Kidney epithelial cell (primary cell): ENCODE measurements around the gene BBX. TPM values are rescaled to one million over a fixed set of nuclear protein-coding genes. Genes with fewer than 3 reads are reported as not detected.

Experiments used
- DNase-seq: peaks from one replicate; pipeline ENCODE4 v3.0.0-alpha.2; 2010; ENCODE audit warnings: low read depth
- H3K27me3 ChIP-seq: 2 replicates; pipeline ENCODE4 v1.6.0; 2011; ENCODE audit warnings: low read length; ENCODE audit not compliant: control insufficient read depth, insufficient read depth
- H3K36me3 ChIP-seq: 2 replicates; pipeline ENCODE4 v1.5.1; 2011; ENCODE audit warnings: low read length; ENCODE audit not compliant: control insufficient read depth, insufficient read depth
- H3K4me3 ChIP-seq: 2 replicates; pipeline ENCODE4 v1.5.1; 2011; ENCODE audit warnings: low read depth, mild to moderate bottlenecking, control low read depth, low read length
- total RNA-seq: library from RNA; depleted of rRNA; stranded (reverse); fragments of >200 nt; gene quantifications from 2 replicates; pipeline ENCODE4 v1.2.3, GENCODE V29; 2015
- TF ChIP-seq, protein P1 (sequence below): IDR thresholded peaks from 2 replicates; pipeline ENCODE4 v1.5.1; 2011; ENCODE audit warnings: mild to moderate bottlenecking, moderate library complexity, low read length, control low read depth, inconsistent platforms; ENCODE audit not compliant: insufficient read depth, poor library complexity, severe bottlenecking

The BBX gene
- total RNA-seq, 1 donor from 2014 or later: 50.7 TPM

DNA sequence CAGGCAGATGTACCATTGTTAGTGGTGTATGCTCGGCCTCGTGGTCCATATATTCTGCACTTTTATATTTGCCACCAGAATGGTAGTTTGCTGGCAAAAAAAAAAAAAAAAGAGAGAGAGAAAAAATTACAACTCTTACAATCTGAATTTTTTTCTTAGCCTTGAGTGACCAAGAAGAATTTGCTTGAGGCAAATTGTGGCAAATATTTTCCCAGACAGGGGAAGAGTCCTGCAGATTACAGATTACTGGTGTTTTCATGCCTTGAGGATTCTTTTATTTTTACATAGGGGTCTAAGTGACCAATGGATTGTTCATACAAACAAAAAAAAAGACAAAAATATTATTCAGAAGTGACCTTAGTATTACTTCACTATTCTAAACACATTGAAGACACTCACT is 283.3 kb downstream of the BBX start:
- no peaks in the 10 kb centered on the region for H3K27me3 ChIP-seq
- no peak overlapping the region for H3K4me3 ChIP-seq
- DNase-seq: no peak
- no peaks in the 10 kb centered on the region for H3K36me3 ChIP-seq
- TF ChIP-seq, protein P1, sequence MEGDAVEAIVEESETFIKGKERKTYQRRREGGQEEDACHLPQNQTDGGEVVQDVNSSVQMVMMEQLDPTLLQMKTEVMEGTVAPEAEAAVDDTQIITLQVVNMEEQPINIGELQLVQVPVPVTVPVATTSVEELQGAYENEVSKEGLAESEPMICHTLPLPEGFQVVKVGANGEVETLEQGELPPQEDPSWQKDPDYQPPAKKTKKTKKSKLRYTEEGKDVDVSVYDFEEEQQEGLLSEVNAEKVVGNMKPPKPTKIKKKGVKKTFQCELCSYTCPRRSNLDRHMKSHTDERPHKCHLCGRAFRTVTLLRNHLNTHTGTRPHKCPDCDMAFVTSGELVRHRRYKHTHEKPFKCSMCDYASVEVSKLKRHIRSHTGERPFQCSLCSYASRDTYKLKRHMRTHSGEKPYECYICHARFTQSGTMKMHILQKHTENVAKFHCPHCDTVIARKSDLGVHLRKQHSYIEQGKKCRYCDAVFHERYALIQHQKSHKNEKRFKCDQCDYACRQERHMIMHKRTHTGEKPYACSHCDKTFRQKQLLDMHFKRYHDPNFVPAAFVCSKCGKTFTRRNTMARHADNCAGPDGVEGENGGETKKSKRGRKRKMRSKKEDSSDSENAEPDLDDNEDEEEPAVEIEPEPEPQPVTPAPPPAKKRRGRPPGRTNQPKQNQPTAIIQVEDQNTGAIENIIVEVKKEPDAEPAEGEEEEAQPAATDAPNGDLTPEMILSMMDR: no peak

DNA sequence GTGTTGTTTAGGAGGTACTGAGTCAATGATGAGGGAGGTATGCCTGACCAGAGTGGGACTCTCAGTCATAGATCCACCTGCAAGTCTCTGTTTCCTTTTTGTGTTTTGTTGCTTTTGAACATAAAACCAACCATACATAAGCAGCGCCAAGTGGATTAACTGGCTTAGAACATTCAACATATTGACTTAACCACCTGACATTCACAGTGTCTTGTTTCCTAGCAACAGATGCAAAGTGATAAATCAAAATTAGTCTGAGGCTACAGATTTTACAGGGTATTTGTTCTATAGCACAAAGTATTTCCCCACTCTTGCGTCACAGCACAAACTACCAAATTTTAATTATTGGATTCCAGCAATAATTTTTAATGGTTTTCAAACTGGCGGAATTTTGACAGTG is 283.8 kb downstream of the BBX start:
- H3K36me3 ChIP-seq: no peaks in the 10 kb centered on the region
- TF ChIP-seq, protein P1: no peak

GRCh38 chr3:107810171-107811071 is 287.7 kb downstream of the BBX start:
- Histone ChIP-seq H3K4me3 (no peak overlapping the region), H3K36me3 (no peaks in the 10 kb centered on the region), H3K27me3 (no peaks in the 10 kb centered on the region)
- TF ChIP-seq, protein P1: no peak
- no peak for DNase-seq

More for the DNA sequence above, 283.8 kb downstream of the BBX start:
- H3K27me3 ChIP-seq: no peaks in the 10 kb centered on the region
- DNase-seq: no peak
- no peak overlapping the region for H3K4me3 ChIP-seq

- H3K4me3 ChIP-seq: no peak overlapping the region
- no peaks in the 10 kb centered on the region for H3K36me3 ChIP-seq
- DNase-seq: no peak
Measured at GRCh38 chr3:107813026-107813425, 290.3 kb downstream of the BBX start.

GRCh38 chr3:107816107-107816506 is 293.3 kb downstream of the BBX start:
- Histone ChIP-seq H3K27me3 (no peaks in the 10 kb centered on the region), H3K36me3 (no peaks in the 10 kb centered on the region), H3K4me3 (no peak overlapping the region)
- peak; percentile 49 for DNase-seq
- TF ChIP-seq, protein P1: no peak

More at GRCh38 chr3:107813026-107813425, 290.3 kb downstream of the BBX start:
- TF ChIP-seq, protein P1: no peak
- no peaks in the 10 kb centered on the region for H3K27me3 ChIP-seq
